ENCODE data around the gene MIA.

- TF ChIP-seq CTCF (IDR thresholded peaks at IDR 0.05) (no peak), ZFX (IDR thresholded peaks at IDR 0.05; ENCODE audit: borderline replicate concordance) (no peak)
Measured at GRCh38 chr19:40755791-40756190, 19.5 kb upstream of the MIA start.

All from 22Rv1 (cell line).